Gastroesophageal sphincter (tissue), 4 donors: ENCODE measurements around the gene DIO1. TPM values are rescaled to one million over a fixed set of nuclear protein-coding genes. Genes with fewer than 3 reads are reported as not detected.
A peak's percentile ranks its signal among the peaks of the same experiment; 100 is the strongest.

Source experiments
- ATAC-seq: fragments of 150-250 bp; one replicate; pipeline ENCODE4 v1.9.1; 2016; ENCODE audit warnings: mild to moderate bottlenecking, moderate library complexity
- H3K27ac ChIP-seq, 4 donors: fragments of 200-600 bp; sonication (generic) in 3 of 4; 1 replicate in 3 of 4; 2 replicates in 1 of 4; pipeline ENCODE4 v1.5.1; 2016 to 2019
- H3K27me3 ChIP-seq: fragments of 200-600 bp; sonication (generic); one replicate; pipeline ENCODE4 v1.5.1; 2019
- H3K36me3 ChIP-seq, 2 donors: fragments of 200-600 bp; sonication (generic); one replicate each; pipeline ENCODE4 v1.5.1; 2019; ENCODE audit warnings: control low read depth in 1 of 2
- H3K4me1 ChIP-seq, 3 donors: fragments of 200-600 bp; sonication (generic); 1 replicate in 2 of 3; 2 replicates in 1 of 3; pipeline ENCODE4 v1.5.1; 2016 to 2019; ENCODE audit warnings: control low read depth in 2 of 3
- H3K4me3 ChIP-seq, 2 donors: fragments of 200-600 bp; sonication (generic); one replicate each; pipeline ENCODE4 v1.5.1; 2019; ENCODE audit warnings: mild to moderate bottlenecking in 1 of 2, moderate library complexity in 1 of 2
- H3K9me3 ChIP-seq, 3 donors: fragments of 200-600 bp; sonication (generic); one replicate each; pipeline ENCODE4 v1.5.1; 2017 to 2019; ENCODE audit warnings: control low read depth in 2 of 3
- EP300 ChIP-seq: sonication (generic); formaldehyde crosslinking; IDR thresholded peaks from one replicate; pipeline ENCODE4 v1.6.1; 2017; ENCODE audit warnings: antibody characterized with exemption, mild to moderate bottlenecking
- POLR2A ChIP-seq, 2 donors: fragments of 450-650 bp; IDR thresholded peaks; one replicate each; pipeline ENCODE4 v1.6.1; 2017; ENCODE audit warnings: antibody characterized with exemption in 2 of 2, mild to moderate bottlenecking in 2 of 2, moderate library complexity in 1 of 2
- POLR2AphosphoS5 ChIP-seq: sonication (generic); formaldehyde crosslinking; IDR thresholded peaks from one replicate; pipeline ENCODE4 v1.6.1; 2017; ENCODE audit warnings: antibody characterized with exemption
- WGBS, 2 donors: methylation state at CpG; one replicate each; pipeline ENCODE4 v1.1.5; 2018; ENCODE audit warnings: low coverage in 1 of 2; 5-methylcytosine and 5-hydroxymethylcytosine counted together
- total RNA-seq, 4 donors: library from RNA; depleted of rRNA; stranded (reverse); fragments of >200 nt; gene quantifications; one replicate each; pipeline ENCODE4 v1.1.0, GENCODE V29; 2016
- TF ChIP-seq, protein P1 (sequence below), 4 experiments: fragments of 200-600 bp in 2 of 4; fragments of 450-650 bp in 2 of 4; sonication (generic) in 1 of 4; IDR thresholded peaks; one replicate each; pipeline ENCODE4 v1.5.1; 2017 to 2019; ENCODE audit warnings: antibody characterized with exemption in 4 of 4, mild to moderate bottlenecking in 2 of 4, moderate library complexity in 2 of 4

Gene DIO1
- total RNA-seq, 4 donors from 2014 or later, result not detected

DNA sequence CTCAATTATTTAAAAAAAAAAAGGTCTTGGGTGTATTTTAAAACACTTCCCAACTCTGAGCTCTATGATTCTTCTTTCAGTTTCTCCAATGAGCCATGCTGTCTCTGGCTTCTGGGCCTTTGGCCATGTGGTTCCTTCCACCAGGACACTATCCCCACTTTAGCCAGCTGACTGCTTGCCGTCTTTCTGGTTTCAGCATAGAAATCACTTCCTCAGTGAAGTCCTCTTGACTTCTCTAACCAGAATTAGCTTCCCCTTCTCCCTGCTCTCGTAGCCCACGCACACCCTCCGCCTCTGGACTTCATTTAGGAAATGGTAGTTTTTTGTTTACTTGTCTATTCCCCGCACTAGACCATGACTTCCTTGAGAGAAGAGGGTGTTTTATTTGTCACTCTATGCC is 1.1 kb upstream of the DIO1 start:
- TF ChIP-seq POLR2AphosphoS5, result no peak
- no peak for TF ChIP-seq EP300
- TF ChIP-seq POLR2A (IDR thresholded peaks at IDR 0.05), result no peak
- TF ChIP-seq, protein P1, sequence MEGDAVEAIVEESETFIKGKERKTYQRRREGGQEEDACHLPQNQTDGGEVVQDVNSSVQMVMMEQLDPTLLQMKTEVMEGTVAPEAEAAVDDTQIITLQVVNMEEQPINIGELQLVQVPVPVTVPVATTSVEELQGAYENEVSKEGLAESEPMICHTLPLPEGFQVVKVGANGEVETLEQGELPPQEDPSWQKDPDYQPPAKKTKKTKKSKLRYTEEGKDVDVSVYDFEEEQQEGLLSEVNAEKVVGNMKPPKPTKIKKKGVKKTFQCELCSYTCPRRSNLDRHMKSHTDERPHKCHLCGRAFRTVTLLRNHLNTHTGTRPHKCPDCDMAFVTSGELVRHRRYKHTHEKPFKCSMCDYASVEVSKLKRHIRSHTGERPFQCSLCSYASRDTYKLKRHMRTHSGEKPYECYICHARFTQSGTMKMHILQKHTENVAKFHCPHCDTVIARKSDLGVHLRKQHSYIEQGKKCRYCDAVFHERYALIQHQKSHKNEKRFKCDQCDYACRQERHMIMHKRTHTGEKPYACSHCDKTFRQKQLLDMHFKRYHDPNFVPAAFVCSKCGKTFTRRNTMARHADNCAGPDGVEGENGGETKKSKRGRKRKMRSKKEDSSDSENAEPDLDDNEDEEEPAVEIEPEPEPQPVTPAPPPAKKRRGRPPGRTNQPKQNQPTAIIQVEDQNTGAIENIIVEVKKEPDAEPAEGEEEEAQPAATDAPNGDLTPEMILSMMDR (IDR thresholded peaks at IDR 0.05), result no peak
- ATAC-seq, result no peak
- H3K9me3 ChIP-seq, result no peaks in the 10 kb centered on the region
- no peak overlapping the region for H3K4me3 ChIP-seq
- 61 to 76% methylated on average over 4 of the region's 5 CpGs for WGBS, 2 donors
- peaks cover 0 to 4% of the 10 kb centered on the region in 2 donors for H3K36me3 ChIP-seq
- no peaks in the 10 kb centered on the region for H3K27me3 ChIP-seq
- no peak overlapping the region for H3K27ac ChIP-seq
- peaks cover 7 to 48% (median 14%) of the 10 kb centered on the region in 3 donors for H3K4me1 ChIP-seq

DNA sequence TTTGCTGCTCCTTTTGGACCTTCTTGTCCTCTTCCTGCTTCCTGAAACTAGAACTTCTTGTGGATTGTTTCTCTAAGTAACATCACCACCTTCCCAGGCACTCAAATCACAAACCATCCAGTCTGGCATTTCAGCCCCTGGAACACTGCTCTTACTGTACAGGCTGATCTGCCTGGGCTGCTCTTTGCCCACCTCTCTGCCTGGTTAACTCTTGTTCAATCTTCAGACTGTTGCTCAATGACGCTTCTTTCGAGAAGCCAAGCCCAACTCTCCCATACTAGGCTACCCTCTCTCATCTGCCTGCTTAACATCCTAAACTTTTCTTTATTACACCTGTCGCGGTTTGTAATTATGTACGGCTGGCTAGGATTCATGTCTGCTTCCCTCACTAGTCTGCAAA is 657 bp downstream of the DIO1 start:
- no peak for ATAC-seq
- no peak overlapping the region for H3K4me3 ChIP-seq
- no peak overlapping the region for H3K27ac ChIP-seq
- 93 to 100% methylated on average over 1 to 5 of the region's 5 CpGs for WGBS, 2 donors
- H3K4me1 ChIP-seq, result peaks cover 11 to 51% (median 16%) of the 10 kb centered on the region in 3 donors
- no peaks in the 10 kb centered on the region for H3K27me3 ChIP-seq
- H3K9me3 ChIP-seq, result no peaks in the 10 kb centered on the region
- TF ChIP-seq, protein P1 (IDR thresholded peaks at IDR 0.05), result no peak
- TF ChIP-seq EP300 (no peak), POLR2AphosphoS5 (no peak), POLR2A (IDR thresholded peaks at IDR 0.05) (no peak)
- no peaks in the 10 kb centered on the region for H3K36me3 ChIP-seq

DNA sequence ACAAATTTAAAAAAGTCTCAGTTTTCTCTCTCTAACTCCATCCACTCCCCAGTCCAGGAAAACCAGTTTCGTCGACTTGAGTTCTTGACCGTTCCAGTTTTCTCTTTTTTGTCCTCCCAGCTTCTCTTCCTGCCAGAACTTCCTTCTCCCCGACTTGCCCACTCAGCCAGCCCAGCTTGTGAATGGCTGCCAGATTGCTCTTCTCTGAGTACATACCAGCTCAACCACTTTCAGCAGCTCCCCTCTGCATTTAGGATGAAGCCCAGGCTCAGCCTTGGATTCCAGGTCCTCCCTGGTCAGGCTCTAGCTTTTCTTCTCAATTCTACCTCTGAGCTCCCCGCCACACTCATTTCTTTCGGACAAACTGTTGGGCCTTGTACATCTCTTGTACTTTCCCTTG is 1.4 kb downstream of the DIO1 start:
- Histone ChIP-seq H3K36me3 (no peaks in the 10 kb centered on the region), H3K4me1 (peaks cover 9 to 54% (median 17%) of the 10 kb centered on the region in 3 donors), H3K4me3 (no peak overlapping the region), H3K27me3 (no peaks in the 10 kb centered on the region), H3K9me3 (no peaks in the 10 kb centered on the region), H3K27ac (no peak overlapping the region)
- no peak for ATAC-seq
- WGBS, 2 donors, result 64 to 76% methylated on average over 2 to 6 of the region's 6 CpGs
- TF ChIP-seq POLR2AphosphoS5, result no peak

DNA sequence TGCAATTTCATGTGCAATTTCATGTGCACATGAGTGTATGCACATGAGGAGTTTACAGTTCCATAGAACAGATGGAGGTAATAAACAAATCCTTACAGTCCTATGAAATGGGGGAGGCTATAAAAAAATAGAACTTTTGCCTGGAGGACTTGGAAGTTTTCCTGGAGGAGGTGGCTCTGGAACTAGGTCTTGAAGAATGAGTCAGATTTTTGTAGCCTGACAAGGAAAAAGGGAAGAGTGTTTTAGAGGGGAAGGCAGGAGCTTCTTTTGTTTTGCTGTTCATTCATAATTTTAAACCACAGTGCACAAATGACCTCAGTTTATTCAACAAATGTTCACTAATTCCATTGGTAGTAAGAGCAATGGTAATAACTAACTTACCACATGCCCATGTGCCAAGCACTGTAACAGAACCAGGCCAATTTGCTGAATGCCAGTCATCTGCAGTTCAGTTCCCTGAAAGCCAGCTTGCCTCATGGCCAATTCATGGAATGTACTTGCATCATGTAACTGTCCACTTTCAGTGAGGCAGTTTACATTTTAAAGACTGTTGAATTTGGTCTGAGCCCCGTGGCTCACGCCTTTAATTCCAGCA is 2.7 kb downstream of the DIO1 start:
- peak overlapping the region; percentile 58 to 80 (median 70) for H3K27ac ChIP-seq
- no peak overlapping the region for H3K4me3 ChIP-seq
- no peaks in the 10 kb centered on the region for H3K9me3 ChIP-seq
- no peaks in the 10 kb centered on the region for H3K36me3 ChIP-seq
- peak; percentile 80 for ATAC-seq
- H3K4me1 ChIP-seq, result peaks cover 6 to 50% (median 17%) of the 10 kb centered on the region in 3 donors
- TF ChIP-seq POLR2AphosphoS5, result peak; percentile 96
- no peak for TF ChIP-seq POLR2A (IDR thresholded peaks at IDR 0.05)
- H3K27me3 ChIP-seq, result no peaks in the 10 kb centered on the region
- no CpG with 5 or more reads among the region's 2 CpGs for WGBS, 2 donors

DNA sequence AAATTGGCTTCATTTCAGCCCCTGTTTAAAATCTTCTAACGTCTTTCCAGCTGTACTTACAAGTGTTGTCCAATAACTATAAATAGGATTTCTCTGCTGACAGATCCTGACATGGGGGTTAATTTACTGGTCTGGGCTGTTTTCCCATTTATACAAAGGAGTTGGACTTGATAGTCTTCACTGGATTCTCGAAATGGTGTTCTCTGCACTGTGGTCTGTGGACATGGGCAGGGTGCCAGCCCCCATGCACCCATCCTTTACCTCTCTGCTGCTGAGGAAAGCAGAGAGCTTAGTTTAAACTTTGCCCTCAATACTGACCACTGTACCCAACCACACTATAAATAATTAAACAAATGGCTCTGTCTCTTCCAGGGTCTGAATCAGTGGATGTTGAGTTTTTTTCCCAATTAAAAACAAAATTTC is 5.2 kb downstream of the DIO1 start:
- H3K36me3 ChIP-seq, result no peaks in the 10 kb centered on the region
- ATAC-seq, result no peak
- no peaks in the 10 kb centered on the region for H3K9me3 ChIP-seq
- H3K27me3 ChIP-seq, result no peaks in the 10 kb centered on the region
- no peak for TF ChIP-seq EP300
- TF ChIP-seq, protein P1 (IDR thresholded peaks at IDR 0.05), result no peak
- no peak for TF ChIP-seq POLR2A (IDR thresholded peaks at IDR 0.05)
- TF ChIP-seq POLR2AphosphoS5, result peak; percentile 40
- 0% methylated on average over 2 of the region's 2 CpGs for WGBS, 2 donors
- peaks cover 6 to 50% (median 17%) of the 10 kb centered on the region in 3 donors for H3K4me1 ChIP-seq
- H3K27ac ChIP-seq, result peak overlapping the region in 3 of 4 donors; percentile 61 to 80 (median 75)
- H3K4me3 ChIP-seq, result no peak overlapping the region

DNA sequence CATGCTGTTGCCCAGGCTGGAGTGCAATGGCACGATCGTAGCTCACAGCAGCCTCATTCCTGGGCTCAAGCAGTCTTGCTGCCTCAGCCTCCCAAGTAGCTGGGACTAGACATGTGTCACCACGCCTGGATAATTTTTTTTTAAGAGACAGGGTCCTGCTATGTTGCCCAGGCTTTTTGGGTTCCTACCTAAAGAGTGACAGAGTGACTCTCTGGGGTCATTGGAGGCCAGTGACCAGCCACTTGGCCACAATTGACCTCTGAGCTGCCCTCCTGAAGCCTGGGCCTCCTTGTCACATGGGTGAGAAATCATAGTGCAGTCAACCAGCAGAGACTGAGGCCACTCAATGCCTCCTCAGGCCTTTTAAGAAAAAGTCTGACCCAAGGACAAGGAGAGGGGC is 5.7 kb downstream of the DIO1 start:
- H3K27me3 ChIP-seq, result no peaks in the 10 kb centered on the region
- no peaks in the 10 kb centered on the region for H3K9me3 ChIP-seq
- H3K4me3 ChIP-seq, result no peak overlapping the region
- ATAC-seq, result no peak
- WGBS, 2 donors, result 75 to 88% methylated on average over 2 of the region's 3 CpGs
- H3K36me3 ChIP-seq, result no peaks in the 10 kb centered on the region
- TF ChIP-seq POLR2A (IDR thresholded peaks at IDR 0.05) (no peak), POLR2AphosphoS5 (no peak), EP300 (no peak)
- TF ChIP-seq, protein P1 (IDR thresholded peaks at IDR 0.05), result no peak
- H3K27ac ChIP-seq, result peak overlapping the region in 2 of 4 donors; percentile 75 to 80
- peaks cover 6 to 50% (median 17%) of the 10 kb centered on the region in 3 donors for H3K4me1 ChIP-seq
